ENCODE measurements around the gene NADSYN1.
A peak's percentile ranks its signal among the peaks of the same experiment; 100 is the strongest.

Gene NADSYN1

DNA sequence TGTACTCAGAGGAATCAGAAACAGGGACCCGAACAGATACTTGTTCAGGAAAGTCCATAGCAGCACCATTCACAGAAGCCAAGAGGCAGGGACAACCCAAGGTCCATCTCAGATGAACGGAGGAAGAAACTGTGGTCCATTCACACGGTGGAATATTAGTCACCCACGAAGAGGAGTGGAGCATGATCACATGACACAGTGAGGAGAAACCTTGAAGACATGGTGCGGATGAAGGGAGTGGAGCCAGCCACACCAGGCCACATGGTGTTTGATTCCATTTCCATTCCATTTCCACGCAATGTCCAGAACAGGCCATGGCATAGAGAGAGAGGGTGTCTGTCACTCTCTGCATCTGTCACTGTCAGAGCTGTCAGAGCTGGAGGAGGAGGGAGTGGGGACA lies 30.7 kb downstream of the NADSYN1 start:
- H3K4me3 ChIP-seq (ENCODE audit: low read depth, low read length) = no peak overlapping the region
- TF ChIP-seq, protein P1, sequence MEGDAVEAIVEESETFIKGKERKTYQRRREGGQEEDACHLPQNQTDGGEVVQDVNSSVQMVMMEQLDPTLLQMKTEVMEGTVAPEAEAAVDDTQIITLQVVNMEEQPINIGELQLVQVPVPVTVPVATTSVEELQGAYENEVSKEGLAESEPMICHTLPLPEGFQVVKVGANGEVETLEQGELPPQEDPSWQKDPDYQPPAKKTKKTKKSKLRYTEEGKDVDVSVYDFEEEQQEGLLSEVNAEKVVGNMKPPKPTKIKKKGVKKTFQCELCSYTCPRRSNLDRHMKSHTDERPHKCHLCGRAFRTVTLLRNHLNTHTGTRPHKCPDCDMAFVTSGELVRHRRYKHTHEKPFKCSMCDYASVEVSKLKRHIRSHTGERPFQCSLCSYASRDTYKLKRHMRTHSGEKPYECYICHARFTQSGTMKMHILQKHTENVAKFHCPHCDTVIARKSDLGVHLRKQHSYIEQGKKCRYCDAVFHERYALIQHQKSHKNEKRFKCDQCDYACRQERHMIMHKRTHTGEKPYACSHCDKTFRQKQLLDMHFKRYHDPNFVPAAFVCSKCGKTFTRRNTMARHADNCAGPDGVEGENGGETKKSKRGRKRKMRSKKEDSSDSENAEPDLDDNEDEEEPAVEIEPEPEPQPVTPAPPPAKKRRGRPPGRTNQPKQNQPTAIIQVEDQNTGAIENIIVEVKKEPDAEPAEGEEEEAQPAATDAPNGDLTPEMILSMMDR (conservative IDR thresholded peaks at IDR 0.05; ENCODE audit: low read depth, low read length) = no peak
- no peak for DNase-seq (ENCODE audit: low read depth)

GRCh38 chr11:71484248-71485062 lies 31.5 kb downstream of the NADSYN1 start:
- TF ChIP-seq, protein P1 (conservative IDR thresholded peaks at IDR 0.05; ENCODE audit: low read depth, low read length) = no peak
- no peak for DNase-seq (ENCODE audit: low read depth)
- no peak overlapping the region for H3K4me3 ChIP-seq (ENCODE audit: low read depth, low read length)

DNA sequence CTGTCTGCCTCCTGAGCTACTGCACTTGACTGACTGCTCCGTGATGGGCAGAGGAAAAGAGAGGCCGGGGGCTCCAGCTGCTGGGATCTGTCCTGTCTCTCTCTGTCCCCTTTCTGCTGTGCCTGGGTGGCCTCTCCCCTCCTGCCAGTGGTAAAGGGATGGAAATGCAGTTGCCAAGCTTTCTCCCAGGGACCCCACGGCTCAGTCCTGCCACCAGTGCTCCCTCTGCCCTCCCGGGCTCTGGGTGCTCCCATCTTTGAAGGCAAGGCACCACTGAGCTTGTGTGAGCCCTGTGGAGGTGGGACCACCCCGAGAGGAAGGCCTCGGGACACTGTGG lies 32.0 kb downstream of the NADSYN1 start:
- no peak for DNase-seq (ENCODE audit: low read depth)
- H3K4me3 ChIP-seq (ENCODE audit: low read depth, low read length) = no peak overlapping the region
- TF ChIP-seq, protein P1 (conservative IDR thresholded peaks at IDR 0.05; ENCODE audit: low read depth, low read length) = no peak

GRCh38 chr11:71485466-71485865 lies 32.5 kb downstream of the NADSYN1 start:
- no peak overlapping the region for H3K4me3 ChIP-seq (ENCODE audit: low read depth, low read length)
- DNase-seq (ENCODE audit: low read depth) = no peak
- TF ChIP-seq, protein P1 (conservative IDR thresholded peaks at IDR 0.05; ENCODE audit: low read depth, low read length) = no peak

- DNase-seq (ENCODE audit: low read depth) = no peak
- TF ChIP-seq, protein P1 (conservative IDR thresholded peaks at IDR 0.05; ENCODE audit: low read depth, low read length) = no peak
- no peak overlapping the region for H3K4me3 ChIP-seq (ENCODE audit: low read depth, low read length)
Observed at GRCh38 chr11:71486320-71486719, 33.3 kb downstream of the NADSYN1 start.

- TF ChIP-seq, protein P1 (conservative IDR thresholded peaks at IDR 0.05; ENCODE audit: low read depth, low read length) = no peak
- H3K4me3 ChIP-seq (ENCODE audit: low read depth, low read length) = no peak overlapping the region
- peak; percentile 32 for DNase-seq (ENCODE audit: low read depth)
Observed at GRCh38 chr11:71488681-71489270, 35.8 kb downstream of the NADSYN1 start.

Data from choroid plexus epithelial cell (primary cell).